Globus pallidus (tissue), 1 donor: ENCODE results near the gene SRGAP2C.
"Not testable (repeated sequence)": the region's sequence is repeated elsewhere in the genome, so short reads cannot be mapped to it uniquely, and the experiment has no call there.

Experiments used
- DNase-seq: peaks from one replicate; pipeline ENCODE4 v3.0.0-alpha.2; 2015; ENCODE audit warnings: low spot score

The SRGAP2C gene

GRCh38 chr1:121186191-121186590 lies 1.4 kb downstream of the SRGAP2C start:
- not testable (repeated sequence) for DNase-seq

- DNase-seq = not testable (repeated sequence)
Observed at GRCh38 chr1:121187914-121188313, 3.1 kb downstream of the SRGAP2C start.

- not testable (repeated sequence) for DNase-seq
Observed at GRCh38 chr1:121192512-121192911, 7.7 kb downstream of the SRGAP2C start.

GRCh38 chr1:121197095-121197882 lies 12.5 kb downstream of the SRGAP2C start:
- DNase-seq = not testable (repeated sequence)

- not testable (repeated sequence) for DNase-seq
Observed at GRCh38 chr1:121199763-121200162, 15.0 kb downstream of the SRGAP2C start.

- DNase-seq = not testable (repeated sequence)
Observed at GRCh38 chr1:121200232-121200631, 15.5 kb downstream of the SRGAP2C start.

GRCh38 chr1:121200985-121201981 lies 16.5 kb downstream of the SRGAP2C start:
- DNase-seq = not testable (repeated sequence)

- DNase-seq = not testable (repeated sequence)
Observed at GRCh38 chr1:121202986-121203385, 18.2 kb downstream of the SRGAP2C start.

GRCh38 chr1:121205786-121206711 lies 21.3 kb downstream of the SRGAP2C start:
- DNase-seq = not testable (repeated sequence)

GRCh38 chr1:121207328-121207727 lies 22.6 kb downstream of the SRGAP2C start:
- not testable (repeated sequence) for DNase-seq

GRCh38 chr1:121208375-121208774 lies 23.6 kb downstream of the SRGAP2C start:
- not testable (repeated sequence) for DNase-seq

GRCh38 chr1:121210778-121211177 lies 26.0 kb downstream of the SRGAP2C start:
- DNase-seq = not testable (repeated sequence)

- DNase-seq = not testable (repeated sequence)
Observed at GRCh38 chr1:121213491-121213890, 28.7 kb downstream of the SRGAP2C start.

- DNase-seq = not testable (repeated sequence)
Observed at GRCh38 chr1:121214544-121215156, 29.9 kb downstream of the SRGAP2C start.

- DNase-seq = not testable (repeated sequence)
Observed at GRCh38 chr1:121215699-121216417, 31.1 kb downstream of the SRGAP2C start.

- not testable (repeated sequence) for DNase-seq
Observed at GRCh38 chr1:121216676-121217075, 31.9 kb downstream of the SRGAP2C start.

GRCh38 chr1:121221770-121222169 lies 37.0 kb downstream of the SRGAP2C start:
- DNase-seq = not testable (repeated sequence)

- not testable (repeated sequence) for DNase-seq
Observed at GRCh38 chr1:121224714-121225113, 39.9 kb downstream of the SRGAP2C start.

GRCh38 chr1:121226295-121226904 lies 41.6 kb downstream of the SRGAP2C start:
- DNase-seq = not testable (repeated sequence)

GRCh38 chr1:121226925-121227324 lies 42.1 kb downstream of the SRGAP2C start:
- not testable (repeated sequence) for DNase-seq
